CD4-positive, alpha-beta T cell treated with Interleukin-6 at 100 ng/mL for 8 hours (primary cell): Measurements from ENCODE around the gene VTI1A.
"Not testable (repeated sequence)": the region's sequence is repeated elsewhere in the genome, so short reads cannot be mapped to it uniquely, and the experiment has no call there.

ENCODE experiments used
- DNase-seq: peaks from one replicate; pipeline ENCODE4 v3.0.0-alpha.2; 2020; ENCODE audit warnings: mixed read lengths, low spot score

The VTI1A gene

DNA sequence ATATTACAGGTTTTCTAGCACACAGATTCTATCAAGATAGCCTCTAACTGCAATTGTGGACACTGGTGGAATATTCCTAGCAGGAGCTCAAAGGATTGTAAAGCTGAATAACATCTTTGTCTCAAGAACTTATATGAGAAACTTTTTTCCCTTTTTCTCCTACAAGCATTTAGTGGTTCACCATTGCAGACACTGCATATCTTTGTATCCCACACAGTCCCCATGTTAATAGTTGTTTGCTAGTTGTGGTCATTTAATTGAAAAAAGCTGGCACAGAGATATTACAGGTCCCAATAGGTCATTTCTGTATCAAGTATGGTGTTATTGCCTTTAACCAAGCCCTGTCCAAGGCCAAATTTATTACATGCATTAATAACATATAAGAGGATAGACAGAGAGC is 276.9 kb downstream of the VTI1A start:
- no peak for DNase-seq

DNA sequence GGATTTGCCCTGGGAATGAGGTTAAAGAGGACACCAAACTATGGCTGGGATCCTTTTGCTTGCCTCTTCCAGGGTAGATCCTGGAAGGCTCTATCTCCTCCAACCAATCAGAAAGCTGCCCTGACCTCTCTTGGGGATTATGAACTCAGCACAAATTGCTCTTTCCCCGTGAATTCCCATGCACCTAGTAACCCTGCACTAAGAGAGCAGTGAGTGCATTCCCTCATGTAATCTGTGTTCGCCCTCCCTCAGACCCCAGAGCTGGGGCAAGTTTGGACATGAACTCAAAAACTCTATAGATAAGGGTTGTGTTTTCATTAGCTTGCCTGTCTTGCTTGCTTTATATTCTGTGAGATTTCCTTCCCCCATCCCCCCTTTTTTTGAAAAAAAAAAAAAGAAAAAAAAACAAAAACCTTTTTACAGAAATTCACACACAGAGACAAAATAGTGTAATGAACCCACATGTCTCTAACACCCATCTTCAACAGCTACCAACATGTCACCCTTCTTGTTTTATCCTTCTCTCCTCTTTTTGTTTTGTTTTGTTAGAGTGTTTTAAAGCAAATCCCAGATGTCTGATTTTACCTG is 277.5 kb downstream of the VTI1A start:
- DNase-seq: no peak

DNA sequence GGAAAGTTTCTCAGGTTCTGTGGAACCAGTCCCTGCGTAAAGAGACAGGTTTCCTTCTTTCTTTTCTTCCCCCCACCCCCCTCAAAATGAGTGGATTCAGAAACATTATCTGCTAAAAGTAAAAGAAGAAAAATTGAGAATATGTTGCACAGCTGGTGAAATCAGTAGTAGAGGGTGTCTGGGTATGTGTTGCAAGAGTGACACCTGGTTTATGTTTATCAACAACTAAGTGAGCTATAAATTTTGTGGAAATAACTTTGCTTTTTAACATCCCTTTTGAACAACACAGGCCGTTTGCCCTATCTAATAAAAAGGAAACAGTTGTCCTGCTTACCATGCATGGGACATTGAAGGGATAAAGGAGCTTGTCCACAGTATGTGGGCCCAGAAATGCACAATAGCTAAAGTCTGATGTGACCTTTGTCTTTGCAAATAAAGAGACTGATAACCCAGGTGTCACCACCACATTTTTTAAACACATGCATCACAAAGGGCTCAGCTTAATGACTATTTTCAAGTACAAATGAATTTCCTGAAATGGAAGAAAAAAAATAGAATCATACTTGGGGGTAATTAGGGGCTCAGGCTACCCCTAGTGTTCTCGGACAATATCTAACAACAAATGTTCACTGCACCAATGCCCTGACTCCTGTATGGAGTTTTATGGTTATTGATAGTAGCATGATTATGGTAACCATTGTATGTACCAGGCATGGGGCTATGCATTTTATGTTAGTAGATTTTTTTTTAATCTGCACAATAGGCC is 281.3 kb downstream of the VTI1A start:
- DNase-seq: no peak

DNA sequence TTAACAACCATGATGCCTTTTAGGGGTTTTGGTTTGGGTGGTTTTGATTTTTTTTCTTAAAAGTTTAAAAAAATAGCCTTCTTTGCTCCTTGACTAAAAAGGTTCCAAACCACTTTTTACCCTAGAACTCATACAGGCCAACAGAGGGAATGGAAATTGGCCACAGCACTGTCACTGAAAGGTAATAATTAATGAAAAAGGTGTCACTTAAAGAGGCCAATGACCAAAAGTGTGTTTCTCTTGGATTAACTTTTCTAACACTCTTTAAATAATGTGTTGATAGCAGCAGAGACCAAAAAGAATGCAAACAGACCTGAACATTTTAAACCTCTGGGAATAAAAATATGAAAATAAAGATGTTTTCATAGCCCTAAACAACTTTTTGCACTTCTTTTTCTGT is 282.0 kb downstream of the VTI1A start:
- no peak for DNase-seq

DNA sequence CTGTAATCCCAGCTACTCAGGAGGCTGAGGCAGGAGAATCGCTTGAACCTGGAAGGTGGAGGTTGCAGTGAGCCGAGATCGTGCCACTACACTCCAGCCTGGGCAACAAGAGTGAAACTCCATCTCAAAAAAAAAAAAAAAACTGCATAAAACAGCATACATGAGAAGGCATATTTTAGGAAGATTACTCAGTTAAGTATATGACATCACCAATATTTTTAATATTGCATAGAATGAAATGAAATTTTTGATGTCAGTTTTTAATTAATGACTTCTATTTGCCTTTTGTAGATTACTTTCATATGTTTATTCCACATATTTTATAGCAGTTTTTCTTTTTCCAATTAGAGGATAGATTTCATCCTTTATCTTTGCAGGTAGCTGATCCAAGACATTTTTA is 284.4 kb downstream of the VTI1A start:
- DNase-seq: not testable (repeated sequence)

DNA sequence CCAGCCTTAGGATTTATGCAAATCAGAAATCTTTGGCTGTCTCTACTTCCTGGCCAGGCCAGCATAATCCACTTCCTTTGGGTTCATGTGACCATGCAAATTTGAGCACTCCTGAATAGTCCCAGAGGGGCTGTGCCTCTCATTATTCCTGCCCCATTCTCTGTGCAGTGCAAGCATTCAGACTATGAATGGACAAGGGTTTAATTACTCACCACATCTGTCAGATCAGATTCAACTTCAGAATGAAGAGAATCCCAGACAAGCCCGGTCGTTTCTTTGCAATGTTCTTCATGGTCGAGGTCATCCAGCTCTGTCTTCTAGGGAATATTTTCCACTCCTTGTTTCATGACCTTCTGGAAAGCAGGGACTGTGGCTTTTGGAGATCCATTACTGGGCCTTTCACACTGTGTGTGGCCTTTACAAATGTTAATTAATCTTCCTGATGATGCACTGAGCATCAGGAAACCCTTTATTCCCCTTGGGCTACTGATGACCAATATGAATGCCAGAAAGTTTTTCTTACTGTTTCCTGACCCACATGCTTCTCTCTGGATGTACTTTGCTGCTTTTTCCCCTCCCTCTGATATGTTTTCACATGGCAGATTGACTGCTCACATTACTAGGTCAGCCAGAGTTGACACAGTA is 285.4 kb downstream of the VTI1A start:
- DNase-seq: no peak

DNA sequence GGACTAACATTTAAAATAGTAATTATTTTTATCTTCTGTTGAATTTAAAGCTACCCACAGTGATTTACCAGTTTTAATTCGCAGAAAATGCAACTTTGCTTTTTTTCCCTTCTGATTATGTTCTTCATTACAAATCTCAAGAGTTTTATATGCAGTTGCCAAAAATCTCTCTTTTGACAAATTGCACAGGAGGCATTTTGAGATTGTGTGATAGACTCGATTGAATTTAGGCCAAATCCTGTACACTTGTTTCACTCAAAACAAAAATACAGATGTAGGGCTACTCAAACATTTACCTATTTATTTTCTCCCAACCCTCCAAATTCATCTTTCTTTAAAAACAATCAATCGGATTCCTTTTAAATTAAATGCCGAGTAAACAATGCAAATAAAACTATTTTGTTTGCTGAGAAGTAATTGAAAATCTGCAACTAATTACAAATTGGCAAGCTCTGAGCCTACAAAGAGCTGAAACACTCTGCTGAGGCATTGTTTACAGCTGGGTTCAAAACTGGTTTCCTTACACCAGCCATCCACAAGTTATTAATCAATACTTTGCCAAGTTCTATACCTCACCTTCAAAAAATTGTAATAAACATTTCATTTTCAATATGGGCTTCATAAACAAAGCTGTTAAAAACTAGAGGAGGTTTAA is 288.2 kb downstream of the VTI1A start:
- no peak for DNase-seq

DNA sequence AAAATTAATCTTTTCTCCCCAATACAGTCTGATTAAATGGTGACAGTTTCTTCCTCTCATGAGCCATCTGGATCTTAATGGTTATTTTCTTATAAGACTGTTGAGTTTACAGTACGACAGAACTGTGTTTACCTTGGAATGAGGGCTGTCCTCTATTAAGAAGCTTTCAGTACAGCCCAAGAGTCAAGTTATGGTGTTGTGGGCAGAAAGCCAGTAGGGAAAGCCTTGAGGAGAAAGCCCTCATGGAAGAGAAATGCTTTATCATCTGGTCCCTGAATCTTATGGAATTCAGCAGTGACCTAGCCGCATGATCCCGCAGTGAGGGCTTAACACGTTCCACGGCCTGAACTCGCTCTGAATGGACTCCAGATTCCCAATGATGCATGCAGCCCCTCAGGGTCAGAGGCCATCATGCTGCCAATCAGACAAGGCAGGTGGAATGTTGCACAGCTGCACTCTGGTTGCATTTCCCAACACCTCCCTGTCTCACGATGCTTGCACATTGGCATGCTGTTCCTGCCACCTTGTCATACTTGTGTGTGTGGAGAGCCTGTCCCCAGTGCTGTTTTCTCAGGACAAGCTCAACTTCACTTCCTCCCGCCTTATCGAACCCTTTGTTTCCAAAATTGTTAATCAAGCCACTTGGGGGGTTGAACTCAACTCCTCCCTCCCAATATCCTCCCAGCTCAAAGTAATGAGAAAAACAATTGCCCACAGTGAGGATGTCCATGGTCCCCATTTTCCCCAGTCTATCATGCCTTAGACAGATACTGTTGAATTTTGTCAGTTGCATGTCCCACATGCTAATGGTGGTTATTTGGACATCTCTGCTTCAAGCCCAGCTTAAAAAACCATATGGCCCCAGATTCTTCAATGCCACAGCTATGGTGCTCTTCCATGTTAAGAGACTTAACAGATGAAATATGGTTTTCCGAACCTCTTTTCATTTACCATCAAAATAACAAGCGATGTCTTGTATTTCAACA is 291.9 kb downstream of the VTI1A start:
- no peak for DNase-seq

DNA sequence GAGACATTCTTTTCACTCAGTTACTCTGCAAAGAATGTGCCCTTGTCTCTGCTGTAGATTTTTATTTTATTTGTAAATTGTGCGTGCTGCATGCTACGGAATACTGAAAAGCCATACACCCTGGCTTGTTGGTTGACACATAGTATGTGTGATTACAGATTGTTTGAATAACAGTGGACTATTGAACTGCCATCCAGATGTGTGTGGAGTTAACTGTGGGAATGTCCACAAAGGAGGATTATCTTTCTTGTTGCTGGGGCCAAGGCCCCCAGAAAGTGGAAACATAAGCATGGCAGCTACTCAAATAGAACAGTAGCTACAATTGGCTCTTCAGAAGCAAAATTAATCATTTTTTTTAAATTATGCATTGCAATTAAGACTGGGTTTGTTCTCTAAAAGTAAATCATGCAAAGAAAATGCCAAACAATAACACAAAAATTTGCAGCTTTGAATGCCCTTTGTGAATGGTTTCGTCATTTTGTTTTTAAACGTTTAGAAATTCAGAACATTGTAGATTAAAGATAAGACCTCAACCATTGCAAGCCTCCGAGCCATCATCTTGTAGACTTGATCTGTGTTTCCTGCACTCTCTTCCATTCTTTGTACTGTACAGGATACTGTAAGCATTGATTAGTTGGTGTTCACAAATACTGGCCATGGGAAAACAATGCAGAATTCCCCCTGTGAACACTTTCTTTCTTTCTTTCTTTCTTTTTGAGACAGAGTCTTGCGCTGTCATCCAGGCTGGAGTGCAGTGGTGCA is 292.8 kb downstream of the VTI1A start:
- DNase-seq: no peak

DNA sequence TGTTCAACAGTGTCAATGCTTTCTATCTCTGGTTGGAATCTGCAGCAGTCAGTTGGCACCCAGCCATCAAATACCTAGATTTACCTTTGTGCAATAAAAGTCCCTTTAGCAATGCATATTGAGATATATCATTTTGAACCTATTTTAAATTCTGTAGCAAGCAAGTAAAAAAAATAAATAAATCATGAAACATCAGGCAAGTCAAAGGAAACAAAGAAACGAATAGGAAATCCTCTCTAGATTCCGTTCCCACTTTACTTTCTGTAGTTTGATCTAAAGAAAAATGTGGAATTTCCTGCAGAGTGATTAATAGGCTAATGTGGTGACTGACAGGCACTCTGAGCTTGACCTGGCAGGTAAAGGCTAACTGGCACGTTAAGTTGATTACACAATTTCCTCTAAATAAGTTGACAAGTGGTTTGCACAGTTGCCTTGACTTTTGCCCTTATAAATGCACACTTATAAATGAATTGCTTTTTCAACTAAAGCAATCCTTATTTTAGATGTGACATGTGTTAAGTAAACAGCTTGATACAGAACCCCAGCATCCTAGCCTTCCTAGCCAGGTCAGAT is 294.9 kb downstream of the VTI1A start:
- no peak for DNase-seq

DNA sequence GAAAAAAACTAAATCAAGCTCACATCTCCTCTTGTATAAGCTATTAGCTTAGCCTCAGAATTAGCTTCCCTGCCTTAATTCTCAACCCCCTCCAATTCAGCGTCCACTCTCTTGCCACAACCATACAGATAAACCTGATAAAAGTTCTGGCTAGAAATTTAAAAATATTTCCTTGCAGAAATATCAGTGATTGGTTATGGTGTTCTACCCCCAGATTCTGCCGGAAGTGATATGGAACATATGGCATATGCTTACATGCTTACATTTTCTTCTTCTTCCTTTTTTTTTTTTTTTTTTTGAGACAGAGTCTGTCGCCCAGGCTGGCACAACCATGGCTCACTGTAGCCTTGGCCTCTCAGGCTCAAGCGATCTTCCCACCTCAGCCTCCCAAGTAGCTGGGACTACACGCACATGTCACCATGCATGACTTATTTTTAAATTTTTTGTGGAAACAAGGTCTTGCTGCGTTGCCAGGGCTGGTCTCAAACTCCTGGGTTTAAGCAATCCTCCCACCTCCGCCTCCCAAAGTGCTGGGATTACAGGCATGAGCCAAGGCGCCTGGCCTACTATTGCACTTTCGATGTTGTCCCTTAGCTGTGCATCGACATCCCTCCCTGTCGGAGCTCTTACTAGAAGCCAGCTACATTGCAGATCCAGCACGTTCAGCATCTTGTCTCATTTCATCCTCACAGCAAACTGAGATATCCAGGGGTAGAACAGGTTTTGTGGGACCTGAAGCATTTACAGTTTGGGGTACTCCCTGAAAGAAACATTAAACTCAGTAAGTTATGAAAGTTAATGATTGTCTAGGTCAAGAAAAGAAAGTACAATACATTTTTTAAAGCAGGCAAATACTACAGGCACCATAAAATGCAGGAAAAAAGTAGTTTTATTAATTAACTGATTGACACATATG is 297.4 kb downstream of the VTI1A start:
- no peak for DNase-seq

DNA sequence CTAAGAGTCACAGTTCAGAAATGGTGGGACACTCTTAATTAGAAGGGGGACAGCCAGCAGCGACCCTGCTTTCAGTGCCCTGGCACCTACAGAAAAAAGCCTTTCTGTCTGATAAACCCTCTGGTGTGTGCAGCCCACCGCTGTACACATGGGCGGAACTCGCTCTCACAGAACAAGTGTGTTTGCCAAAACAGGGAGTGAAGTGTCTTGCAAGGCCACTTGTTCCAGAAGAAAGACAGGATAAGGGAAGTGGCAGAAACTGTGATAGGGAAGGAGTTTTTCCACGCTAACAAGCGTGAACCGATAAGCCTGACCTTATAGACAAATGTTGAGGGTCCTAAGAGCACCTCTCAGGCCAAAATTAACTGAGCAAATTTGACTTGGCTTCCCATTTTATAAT is 299.3 kb downstream of the VTI1A start:
- no peak for DNase-seq

DNA sequence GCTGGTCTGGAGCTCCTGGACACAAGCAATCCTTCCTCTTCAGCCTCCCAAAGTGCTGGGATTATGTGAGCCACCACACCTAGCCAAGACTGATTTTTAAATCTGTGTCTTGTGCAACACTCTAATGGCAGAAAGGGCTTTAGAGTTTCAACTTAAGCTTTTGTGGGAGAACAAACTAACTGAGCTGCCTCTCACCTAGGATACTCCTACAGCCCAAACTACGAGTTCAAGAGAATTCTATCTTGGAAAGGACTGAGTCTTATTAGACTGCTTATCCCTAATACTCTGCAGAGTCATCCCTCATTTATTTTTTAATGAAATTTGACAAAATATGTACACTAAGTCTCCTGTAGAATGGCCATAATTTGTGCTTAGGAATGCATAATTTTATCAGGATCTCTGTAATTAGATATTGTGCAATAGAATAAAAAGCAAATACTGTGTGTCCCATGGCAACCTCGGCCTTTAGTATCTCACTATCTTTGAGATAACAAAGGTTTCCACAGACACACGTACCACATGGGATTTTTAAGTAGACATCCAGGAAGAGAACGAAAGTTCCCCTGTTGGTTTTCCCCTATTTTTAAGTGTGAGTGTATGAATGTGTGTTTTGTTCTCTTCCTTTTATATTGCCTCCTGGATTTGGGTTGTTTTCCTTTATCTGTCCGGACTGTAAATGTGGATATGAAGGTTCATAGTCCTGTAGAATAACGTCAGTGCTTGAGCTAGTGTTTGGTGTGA is 303.6 kb downstream of the VTI1A start:
- no peak for DNase-seq

DNA sequence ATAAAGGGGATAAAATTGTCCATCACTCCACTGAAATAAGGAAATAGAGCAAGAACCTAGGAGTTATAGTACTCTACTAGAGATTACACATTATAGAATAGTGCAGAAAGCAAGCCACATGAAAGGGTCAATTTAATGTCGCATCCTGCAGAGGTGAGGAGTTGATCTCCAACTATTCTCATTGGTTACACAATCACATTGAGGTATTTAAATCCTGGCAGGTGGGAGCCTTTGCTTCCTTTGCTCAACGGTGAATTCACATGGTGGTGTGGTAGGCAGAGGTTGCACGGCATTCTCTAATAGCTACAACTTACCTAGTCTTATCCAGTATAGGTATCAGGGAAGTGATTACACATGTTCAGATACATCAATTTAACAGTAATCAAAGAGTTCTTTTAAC is 304.6 kb downstream of the VTI1A start:
- DNase-seq: no peak

DNA sequence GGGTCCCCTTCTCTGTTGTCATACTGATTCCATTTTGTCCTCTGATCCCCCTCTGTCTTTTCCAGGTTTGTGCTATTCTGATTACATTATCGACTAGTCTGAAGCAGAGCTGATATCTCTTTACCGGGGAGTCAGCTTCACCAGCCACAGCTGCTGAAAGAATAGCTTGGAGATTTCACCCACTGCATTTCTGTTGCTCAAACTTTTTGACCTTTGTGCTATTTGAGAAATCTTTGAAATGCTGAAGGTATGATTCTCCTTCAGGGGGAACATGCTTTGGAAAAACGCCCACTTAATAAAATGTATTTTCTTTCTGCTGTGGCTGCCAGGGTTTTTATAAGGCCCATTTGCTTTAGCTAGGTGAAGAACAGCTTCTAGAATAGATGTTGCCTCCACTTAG is 305.3 kb downstream of the VTI1A start:
- DNase-seq: no peak

DNA sequence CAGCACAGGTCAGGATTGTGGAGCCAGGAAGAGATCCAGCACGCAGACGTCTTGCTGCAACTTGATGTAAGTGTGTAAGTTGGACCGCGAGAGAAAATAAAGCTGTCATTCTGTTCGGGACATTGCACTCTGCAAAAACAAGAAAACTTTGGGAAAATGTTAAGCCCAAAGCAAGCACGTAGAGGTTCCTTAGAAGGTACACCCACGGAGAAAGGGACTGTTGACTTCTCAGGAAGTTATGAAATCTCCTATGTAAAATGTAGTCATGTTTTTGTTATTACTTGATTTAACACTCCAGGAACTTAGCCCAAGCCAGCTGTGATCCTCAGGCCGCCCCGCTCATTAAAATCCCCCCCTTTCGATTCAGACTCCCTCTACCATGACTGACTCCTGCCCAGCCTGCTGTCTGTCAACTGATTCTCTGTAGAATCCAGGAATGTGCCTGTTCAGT is 307.0 kb downstream of the VTI1A start:
- DNase-seq: no peak

DNA sequence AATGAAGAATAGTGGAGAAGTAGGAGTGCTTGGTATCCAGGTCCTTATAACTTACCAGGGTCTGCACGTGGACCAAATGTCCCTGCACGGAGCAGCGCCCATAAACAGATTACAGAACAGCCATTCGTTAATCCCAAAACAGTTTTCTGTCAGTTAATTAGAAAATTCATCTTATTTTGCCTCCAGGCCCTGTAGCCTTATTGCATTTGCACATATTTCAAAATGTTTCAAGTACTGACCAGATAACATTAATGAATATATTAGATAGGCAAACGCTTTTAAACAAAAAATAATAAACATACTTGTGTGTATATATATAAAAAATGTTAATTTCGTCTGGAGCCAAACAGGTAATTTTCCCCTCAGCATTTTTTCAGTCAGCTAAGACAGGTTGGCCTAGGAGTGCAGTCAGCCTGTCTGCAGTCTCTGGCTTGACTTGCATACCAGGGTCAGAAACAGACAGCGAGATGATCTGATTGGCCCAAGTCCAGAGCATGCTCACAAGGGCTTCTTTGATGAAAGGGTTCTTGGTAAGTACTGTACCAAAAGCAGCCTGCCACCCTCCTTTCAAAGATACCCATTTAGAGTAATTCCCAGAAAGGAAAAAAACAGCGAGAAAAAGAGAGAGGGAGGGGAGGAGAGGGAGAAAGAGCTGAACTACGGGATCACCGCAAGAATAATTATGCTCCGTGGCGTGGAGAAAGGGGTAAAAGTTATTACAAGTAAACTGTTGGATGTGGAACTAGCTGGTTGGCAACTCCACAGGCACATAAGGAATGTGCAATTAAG is 308.6 kb downstream of the VTI1A start:
- no peak for DNase-seq

DNA sequence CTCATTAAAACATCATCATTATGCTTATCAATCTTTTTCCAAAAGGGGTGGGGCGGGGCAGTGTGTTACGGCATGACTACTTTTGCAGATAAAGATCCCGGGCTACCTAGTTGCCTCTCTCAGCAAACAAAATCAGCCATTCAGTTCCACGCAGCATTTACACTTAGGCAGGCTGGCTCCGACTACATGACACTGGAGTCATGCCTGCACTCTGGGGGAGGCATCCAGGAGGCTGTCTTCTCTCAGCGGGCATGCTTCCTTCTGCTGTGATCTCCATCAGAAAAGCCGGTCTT is 309.2 kb downstream of the VTI1A start:
- no peak for DNase-seq
